Right lobe of liver (tissue), 6 donors: ENCODE measurements around the gene NWD2. TPM values are rescaled to one million over a fixed set of nuclear protein-coding genes. Genes with fewer than 3 reads are reported as not detected.

ENCODE experiments used
- ATAC-seq, 4 donors: fragments of 200-7000 bp; cut with Tn5 transposase; one replicate each; pipeline ENCODE4 v1.9.1; 2020; ENCODE audit warnings: mild to moderate bottlenecking in 4 of 4, moderate library complexity in 4 of 4
- DNase-seq, 3 donors: peaks; one replicate each; pipeline ENCODE4 v3.0.0-alpha.2; 2020
- H3K27ac ChIP-seq, 3 donors: fragments of 200-600 bp; one replicate each; pipeline ENCODE4 v1.8.0; 2022
- H3K27me3 ChIP-seq, 2 donors: fragments of 200-600 bp; one replicate each; pipeline ENCODE4 v1.8.0; 2022
- H3K36me3 ChIP-seq, 4 donors: fragments of 200-600 bp; sonication (generic) in 1 of 4; one replicate each; pipeline versions ENCODE4 v1.5.1 to v1.8.0; 2017 to 2022; ENCODE audit warnings: control low read depth in 1 of 4
- H3K4me1 ChIP-seq, 4 donors: fragments of 200-600 bp; sonication (generic) in 1 of 4; one replicate each; pipeline versions ENCODE4 v1.5.1 to v1.8.0; 2017 to 2022; ENCODE audit warnings: control low read depth in 1 of 4
- H3K4me3 ChIP-seq, 3 donors: fragments of 200-600 bp; one replicate each; pipeline ENCODE4 v1.8.0; 2022
- H3K9me3 ChIP-seq, 4 donors: fragments of 200-600 bp; sonication (generic) in 1 of 4; one replicate each; pipeline versions ENCODE4 v1.5.1 to v1.8.0; 2017 to 2022; ENCODE audit warnings: control low read depth in 1 of 4
- CTCF ChIP-seq, 4 donors: fragments of 200-600 bp in 3 of 4; fragments of 450-650 bp in 1 of 4; IDR thresholded peaks; one replicate each; pipeline versions ENCODE4 v1.5.1 to v1.8.0; 2016 to 2022; ENCODE audit warnings: antibody characterized with exemption in 4 of 4, mild to moderate bottlenecking in 2 of 4
- POLR2A ChIP-seq: fragments of 450-650 bp; IDR thresholded peaks from one replicate; pipeline ENCODE4 v1.6.1; 2017; ENCODE audit warnings: antibody characterized with exemption, mild to moderate bottlenecking
- WGBS: methylation state at CpG from one replicate; pipeline ENCODE4 v1.1.6; 2018; ENCODE audit warnings: low coverage, low lambda C conversion rate; ENCODE audit not compliant: insufficient coverage; ENCODE audit errors: missing lambda C conversion rate; 5-methylcytosine and 5-hydroxymethylcytosine counted together
- intact Hi-C, 2 donors: fragments of 100-400 bp; cut with DNase I; formaldehyde crosslinking; loops; one replicate each; pipeline versions ENCODE4 v1.11.2 to v1.14.1; 2022
- total RNA-seq, 6 experiments: library from RNA; depleted of rRNA in 2 of 6; stranded (reverse); fragments of >200 nt in 2 of 6; fragmentation: NEBNext Ultra II Directional in 3 of 6; extraction: Animal tissue kit (Norgen Biotek cat#: 25700) in 3 of 6; gene quantifications; one replicate each; pipeline versions ENCODE4 v1.1.0 to v1.2.4, GENCODE V29; 2016 to 2023
- donor health status: DM: no; HTN: yes; CAD: no.
- donor health status: DM: no; HTN: no; CAD: no.
- donor health status: DM: no; HTN: no; CAD: no.
- donor health status: DM: no; HTN: yes; CAD: no.
- donor health status: DM: no; HTN: yes; CAD: no.

Gene NWD2
- total RNA-seq, 6 experiments from 2014 or later = 0.05 TPM; not detected in 5

- Histone ChIP-seq H3K36me3 (no peaks in the 10 kb centered on the region), H3K9me3 (no peaks in the 10 kb centered on the region), H3K27me3 (no peaks in the 10 kb centered on the region), H3K4me3 (no peak overlapping the region), H3K27ac (no peak overlapping the region), H3K4me1 (no peaks in the 10 kb centered on the region)
- DNase-seq (no peak), ATAC-seq (no peak)
- TF ChIP-seq CTCF (IDR thresholded peaks at IDR 0.05) (no peak), POLR2A (no peak)
- WGBS = 31% methylated on average over 3 of the region's 3 CpGs
- intact Hi-C loops = no loop called here
These were observed 23.8 kb downstream of the NWD2 start for GRCh38 chr4:37268319-37268718.

- H3K4me3 ChIP-seq = no peak overlapping the region
- no peaks in the 10 kb centered on the region for H3K4me1 ChIP-seq
- no peaks in the 10 kb centered on the region for H3K9me3 ChIP-seq
- ATAC-seq (no peak), DNase-seq (no peak)
- no peaks in the 10 kb centered on the region for H3K36me3 ChIP-seq
- no peaks in the 10 kb centered on the region for H3K27me3 ChIP-seq
- TF ChIP-seq POLR2A (no peak), CTCF (IDR thresholded peaks at IDR 0.05) (no peak)
- intact Hi-C loops = no loop called here
- 78% methylated on average over 1 of the region's 1 CpG for WGBS
- no peak overlapping the region for H3K27ac ChIP-seq
These were observed 34.6 kb downstream of the NWD2 start for GRCh38 chr4:37279121-37279520.

- Histone ChIP-seq H3K27ac (no peak overlapping the region), H3K36me3 (no peaks in the 10 kb centered on the region), H3K27me3 (no peaks in the 10 kb centered on the region), H3K4me1 (no peaks in the 10 kb centered on the region), H3K4me3 (no peak overlapping the region), H3K9me3 (no peaks in the 10 kb centered on the region)
- intact Hi-C loops = no loop called here
- WGBS = 44% methylated on average over 6 of the region's 6 CpGs
- DNase-seq (no peak), ATAC-seq (no peak)
- no peak for TF ChIP-seq POLR2A
- no peak for TF ChIP-seq CTCF (IDR thresholded peaks at IDR 0.05)
These were observed 35.5 kb downstream of the NWD2 start for GRCh38 chr4:37279894-37280592.

GRCh38 chr4:37299468-37299867, 54.9 kb downstream of the NWD2 start:
- TF ChIP-seq POLR2A (no peak), CTCF (IDR thresholded peaks at IDR 0.05) (no peak)
- WGBS = 33% methylated on average over 1 of the region's 1 CpG
- intact Hi-C loops = no loop called here

More at GRCh38 chr4:37299468-37299867, 54.9 kb downstream of the NWD2 start:
- no peaks in the 10 kb centered on the region for H3K9me3 ChIP-seq
- H3K27me3 ChIP-seq = no peaks in the 10 kb centered on the region
- ATAC-seq = no peak
- DNase-seq = no peak
- no peaks in the 10 kb centered on the region for H3K4me1 ChIP-seq
- no peak overlapping the region for H3K27ac ChIP-seq
- no peaks in the 10 kb centered on the region for H3K36me3 ChIP-seq
- H3K4me3 ChIP-seq = no peak overlapping the region
